ENCODE data around the gene CYP4Z1. TPM values are rescaled to one million over a fixed set of nuclear protein-coding genes. Genes with fewer than 3 reads are reported as not detected.

CYP4Z1 gene, protein sequence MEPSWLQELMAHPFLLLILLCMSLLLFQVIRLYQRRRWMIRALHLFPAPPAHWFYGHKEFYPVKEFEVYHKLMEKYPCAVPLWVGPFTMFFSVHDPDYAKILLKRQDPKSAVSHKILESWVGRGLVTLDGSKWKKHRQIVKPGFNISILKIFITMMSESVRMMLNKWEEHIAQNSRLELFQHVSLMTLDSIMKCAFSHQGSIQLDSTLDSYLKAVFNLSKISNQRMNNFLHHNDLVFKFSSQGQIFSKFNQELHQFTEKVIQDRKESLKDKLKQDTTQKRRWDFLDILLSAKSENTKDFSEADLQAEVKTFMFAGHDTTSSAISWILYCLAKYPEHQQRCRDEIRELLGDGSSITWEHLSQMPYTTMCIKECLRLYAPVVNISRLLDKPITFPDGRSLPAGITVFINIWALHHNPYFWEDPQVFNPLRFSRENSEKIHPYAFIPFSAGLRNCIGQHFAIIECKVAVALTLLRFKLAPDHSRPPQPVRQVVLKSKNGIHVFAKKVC
- not detected in 5 replicates for total RNA-seq (2022; extraction: Qiagen RNA extraction; ENCODE audit: low read depth)

DNA sequence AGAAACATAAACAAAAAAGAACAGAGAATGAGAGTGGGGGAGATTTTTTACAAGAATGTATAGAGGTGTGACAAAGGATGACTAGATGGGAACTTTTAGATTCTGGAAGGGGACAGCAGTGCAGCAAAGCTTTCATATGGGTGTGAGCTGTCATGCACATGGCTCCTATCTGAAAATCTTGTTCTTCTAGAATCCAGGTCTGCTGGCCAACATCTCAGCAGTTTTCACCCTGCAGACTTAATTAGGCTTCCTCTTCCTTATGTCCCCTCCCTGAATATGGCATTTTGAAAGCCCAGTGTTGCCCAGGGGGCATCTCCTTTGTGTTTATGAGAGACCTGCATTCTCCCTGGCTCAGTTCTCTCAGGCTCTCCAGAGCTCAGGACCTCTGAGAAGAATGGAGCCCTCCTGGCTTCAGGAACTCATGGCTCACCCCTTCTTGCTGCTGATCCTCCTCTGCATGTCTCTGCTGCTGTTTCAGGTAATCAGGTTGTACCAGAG lies at the start of gene CYP4Z1:
Gene CYP4Z1, plus strand, starts transcription at position 135 of the 498 bp plus-strand sequence. Its CDS starts 260 bp downstream, at position 395.

DNA sequence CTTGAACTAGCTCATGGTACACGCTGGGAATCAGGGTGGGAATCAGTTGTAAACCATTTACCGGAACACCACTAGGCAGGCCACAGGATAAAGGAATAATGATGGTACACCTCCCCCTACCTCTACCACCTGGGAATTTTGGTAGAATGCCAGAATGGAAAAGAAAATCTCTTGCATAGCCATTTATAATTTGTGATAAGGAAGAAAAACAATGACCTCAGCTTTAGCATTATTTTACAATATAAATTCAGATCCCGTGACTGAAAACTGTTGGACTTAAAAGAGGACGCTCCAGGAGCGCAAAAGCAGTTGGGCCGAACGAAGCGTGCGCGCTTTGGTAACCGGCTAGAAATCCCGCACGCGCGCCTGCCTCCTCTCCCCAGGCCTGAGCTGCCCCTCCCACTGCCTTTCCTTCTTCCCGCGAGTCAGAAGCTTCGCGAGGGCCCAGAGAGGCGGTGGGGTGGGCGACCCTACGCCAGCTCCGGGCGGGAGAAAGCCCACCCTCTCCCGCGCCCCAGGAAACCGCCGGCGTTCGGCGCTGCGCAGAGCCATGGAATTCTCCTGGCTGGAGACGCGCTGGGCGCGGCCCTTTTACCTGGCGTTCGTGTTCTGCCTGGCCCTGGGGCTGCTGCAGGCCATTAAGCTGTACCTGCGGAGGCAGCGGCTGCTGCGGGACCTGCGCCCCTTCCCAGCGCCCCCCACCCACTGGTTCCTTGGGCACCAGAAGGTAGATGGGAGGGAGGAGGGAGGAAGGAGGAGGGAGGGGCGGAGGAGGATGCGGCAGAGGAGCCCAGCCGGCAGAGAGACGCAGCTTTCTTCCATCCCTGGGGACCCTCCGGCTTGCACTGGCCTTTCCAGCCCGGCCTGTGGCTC lies 43.5 kb upstream of the CYP4Z1 start, which contains the start of gene CYP4X1:
Gene CYP4X1, plus strand, starts transcription at position 402 of the 873 bp plus-strand sequence. Its CDS starts 149 bp downstream, at position 551.

DNA sequence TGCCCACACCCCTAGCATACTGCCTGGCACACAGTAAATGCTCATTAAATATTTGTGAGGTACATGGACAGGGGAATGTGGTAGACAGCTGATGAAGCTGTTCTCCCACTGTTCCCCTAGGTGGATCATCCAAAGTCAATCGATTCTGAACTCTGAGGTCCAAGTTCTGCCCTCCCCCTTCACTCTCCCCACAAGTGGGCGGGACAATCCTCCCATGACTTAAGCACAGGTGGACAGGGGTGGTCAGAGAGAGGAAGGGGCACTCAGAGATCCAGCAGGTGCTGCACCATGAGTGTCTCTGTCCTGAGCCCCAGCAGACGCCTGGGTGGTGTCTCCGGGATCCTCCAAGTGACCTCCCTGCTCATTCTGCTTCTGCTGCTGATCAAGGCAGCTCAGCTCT lies 70.2 kb downstream of the CYP4Z1 start, which contains the start of gene CYP4A22:
Gene CYP4A22, plus strand, starts transcription at position 244 of the 400 bp plus-strand sequence. Its CDS starts 45 bp downstream, at position 289.

Other genes with a start within 250 kb of the CYP4Z1 start
- gene CYP4A11, start 125.8 kb upstream of the CYP4Z1 start, total RNA-seq (2022; extraction: Qiagen RNA extraction; ENCODE audit: low read depth) = not detected in 5 replicates
- gene CYP4X1, start 43.6 kb upstream of the CYP4Z1 start, total RNA-seq (2022; extraction: Qiagen RNA extraction; ENCODE audit: low read depth) = not detected in 5 replicates
- gene CYP4A22, start 70.2 kb downstream of the CYP4Z1 start, total RNA-seq (2022; extraction: Qiagen RNA extraction; ENCODE audit: low read depth) = not detected in 5 replicates
- 5.8 to 11.2 TPM (median 6.8 TPM) in 5 replicates for gene PDZK1IP1, start 122.8 kb downstream of the CYP4Z1 start, total RNA-seq (2022; extraction: Qiagen RNA extraction; ENCODE audit: low read depth)
- not detected in 5 replicates for gene TAL1, start 165.0 kb downstream of the CYP4Z1 start, total RNA-seq (2022; extraction: Qiagen RNA extraction; ENCODE audit: low read depth)
- gene STIL, start 246.9 kb downstream of the CYP4Z1 start, total RNA-seq (2022; extraction: Qiagen RNA extraction; ENCODE audit: low read depth) = 9.3 to 10.9 TPM (median 10.3 TPM) in 5 replicates